WTC11 (cell line): ENCODE data around the gene RSPO1. TPM values are rescaled to one million over a fixed set of nuclear protein-coding genes. Genes with fewer than 3 reads are reported as not detected.

ENCODE experiments used
- ATAC-seq: fragments of 200-7000 bp; cut with Tn5 transposase; 2 replicates; pipeline ENCODE4 v1.10.0; 2021; ENCODE audit warnings: mild to moderate bottlenecking, moderate library complexity
- CTCF ChIA-PET: fragments of 300-600 bp; sonication (Branson Sonifier 250); formaldehyde crosslinking; loops from one replicate; lab custom pipeline; 2021; ENCODE audit warnings: antibody characterized with exemption; lab: Charles Lee
- POLR2A ChIA-PET: fragments of 350-600 bp; sonication (Branson Sonifier 250); formaldehyde crosslinking; loops from one replicate; lab custom pipeline; 2021; ENCODE audit warnings: antibody characterized with exemption; lab: Charles Lee
- DNase-seq: peaks from one replicate; pipeline ENCODE4 v3.0.0; 2021; ENCODE audit warnings: low spot score
- H3K27ac Mint-ChIP-seq: 2 replicates; pipeline ENCODE4 v1.8.0; 2021; ENCODE audit warnings: mixed read lengths
- H3K27me3 Mint-ChIP-seq: 2 replicates; pipeline ENCODE4 v1.8.0; 2021; ENCODE audit warnings: low read depth, mild to moderate bottlenecking, moderate library complexity, mixed read lengths
- H3K36me3 Mint-ChIP-seq: 2 replicates; pipeline ENCODE4 v1.8.0; 2021; ENCODE audit warnings: mixed read lengths
- H3K4me1 Mint-ChIP-seq: 2 replicates; pipeline ENCODE4 v1.8.0; 2022; ENCODE audit warnings: mixed read lengths
- H3K4me3 Mint-ChIP-seq: 2 replicates; pipeline ENCODE4 v1.8.0; 2021; ENCODE audit warnings: mild to moderate bottlenecking, moderate library complexity, mixed read lengths
- H3K9me3 Mint-ChIP-seq: 2 replicates; pipeline ENCODE4 v1.8.0; 2021; ENCODE audit warnings: mixed read lengths
- ATF6 ChIP-seq: sonication (generic); formaldehyde crosslinking; IDR thresholded peaks from 2 replicates; pipeline ENCODE4 v1.8.1; 2023; ENCODE audit warnings: mild to moderate bottlenecking, missing genetic modification reagents
- EMX1 ChIP-seq: fragments of 250-450 bp; sonication (Bioruptor Pico); IDR thresholded peaks from 2 replicates; pipeline ENCODE4 v1.8.0; 2021; ENCODE audit warnings: mild to moderate bottlenecking
- ESRRA ChIP-seq: sonication (generic); formaldehyde crosslinking; IDR thresholded peaks from 2 replicates; pipeline ENCODE4 v1.8.1; 2022; ENCODE audit warnings: mild to moderate bottlenecking, missing genetic modification reagents, borderline replicate concordance
- ETV6 ChIP-seq: sonication (generic); formaldehyde crosslinking; IDR thresholded peaks from 2 replicates; pipeline ENCODE4 v1.8.1; 2022; ENCODE audit warnings: mild to moderate bottlenecking, missing genetic modification reagents
- FOXJ3 ChIP-seq: sonication (generic); formaldehyde crosslinking; IDR thresholded peaks from 2 replicates; pipeline ENCODE4 v1.9.0; 2021; ENCODE audit warnings: missing genetic modification reagents, mild to moderate bottlenecking, borderline replicate concordance
- GTF2I ChIP-seq: fragments of 250-450 bp; sonication (Bioruptor Pico); conservative IDR thresholded peaks from 2 replicates; pipeline ENCODE4 v1.4.0; 2021; ENCODE audit warnings: mild to moderate bottlenecking
- IRF2 ChIP-seq: sonication (generic); formaldehyde crosslinking; IDR thresholded peaks from 2 replicates; pipeline ENCODE4 v1.8.0; 2022; ENCODE audit warnings: low read depth, missing genetic modification reagents, borderline replicate concordance
- NR1H2 ChIP-seq: sonication (generic); formaldehyde crosslinking; IDR thresholded peaks from 2 replicates; pipeline ENCODE4 v1.9.0; 2021; ENCODE audit warnings: mild to moderate bottlenecking, moderate library complexity, missing genetic modification reagents
- OVOL2 ChIP-seq: fragments of 250-450 bp; sonication (Bioruptor Pico); IDR thresholded peaks from 2 replicates; pipeline ENCODE4 v1.9.0; 2021; ENCODE audit warnings: mild to moderate bottlenecking, borderline replicate concordance
- PRDM15 ChIP-seq: sonication (generic); formaldehyde crosslinking; IDR thresholded peaks from 2 replicates; pipeline ENCODE4 v1.8.0; 2022; ENCODE audit warnings: missing genetic modification reagents
- RELA ChIP-seq: sonication (generic); formaldehyde crosslinking; IDR thresholded peaks from 2 replicates; pipeline ENCODE4 v1.8.1; 2022; ENCODE audit warnings: missing genetic modification reagents, mild to moderate bottlenecking, borderline replicate concordance
- SMAD3 ChIP-seq: sonication (generic); formaldehyde crosslinking; IDR thresholded peaks from 2 replicates; pipeline ENCODE4 v1.8.0; 2022; ENCODE audit warnings: missing genetic modification reagents, mild to moderate bottlenecking, borderline replicate concordance
- USF1 ChIP-seq: sonication (generic); formaldehyde crosslinking; IDR thresholded peaks from 2 replicates; pipeline ENCODE4 v1.8.0; 2022; ENCODE audit warnings: mild to moderate bottlenecking, missing genetic modification reagents
- ZNF416 ChIP-seq: fragments of 250-450 bp; sonication (Bioruptor Pico); IDR thresholded peaks from 2 replicates; pipeline ENCODE4 v1.9.0; 2021; ENCODE audit warnings: mild to moderate bottlenecking, inconsistent platforms
- total RNA-seq: library from RNA; stranded (reverse); gene quantifications from 3 replicates; pipeline ENCODE4 v1.2.3, GENCODE V29; 2021
- TF ChIP-seq, protein P1 (sequence below): sonication (generic); formaldehyde crosslinking; IDR thresholded peaks from 2 replicates; pipeline ENCODE4 v1.8.1; 2023; ENCODE audit warnings: mild to moderate bottlenecking, missing genetic modification reagents, moderate library complexity
- TF ChIP-seq, protein P2 (sequence below): sonication (generic); formaldehyde crosslinking; conservative IDR thresholded peaks from 2 replicates; pipeline ENCODE4 v1.8.1; 2023; ENCODE audit warnings: mild to moderate bottlenecking, low read depth, missing genetic modification reagents, moderate library complexity
- TF ChIP-seq, protein P3 (sequence below): sonication (generic); formaldehyde crosslinking; IDR thresholded peaks from 2 replicates; pipeline ENCODE4 v1.8.0; 2022; ENCODE audit warnings: mild to moderate bottlenecking, missing genetic modification reagents

Gene RSPO1
- total RNA-seq, 1 experiment from 2014 or later, result 0.13 TPM

DNA sequence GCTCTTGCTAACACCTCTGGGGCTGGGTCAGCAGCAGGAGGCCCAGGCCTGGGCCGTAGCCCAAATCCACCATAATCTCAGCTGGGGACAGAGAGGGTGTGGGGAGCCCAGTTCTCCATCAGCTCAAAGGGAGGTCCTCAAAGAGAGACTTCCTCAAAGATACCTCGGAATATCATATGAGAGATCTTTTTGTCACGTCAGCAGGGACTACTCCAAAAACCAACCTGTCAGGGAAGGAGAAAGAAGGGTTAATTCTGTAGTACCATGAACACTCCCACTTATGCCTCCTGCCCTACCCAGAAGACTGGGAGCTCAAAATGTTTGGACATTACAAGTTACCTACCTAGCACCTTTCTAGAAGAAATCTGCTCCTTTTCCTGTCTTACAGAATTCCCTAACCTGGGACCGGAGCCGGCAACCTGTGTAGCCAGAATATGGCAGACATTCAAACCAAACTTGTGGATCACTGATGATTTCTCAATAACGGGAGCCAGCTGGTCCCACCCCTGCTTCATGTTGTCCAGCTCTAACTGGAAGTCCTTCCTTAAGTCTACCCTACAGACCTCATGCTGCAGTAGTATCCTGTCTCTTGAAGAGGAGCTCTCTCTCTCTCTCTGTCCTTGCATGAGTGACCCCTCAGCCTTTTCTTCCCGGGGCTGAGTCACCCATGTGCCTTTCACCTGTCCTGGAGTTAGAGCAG lies 4.8 kb downstream of the RSPO1 start:
- Mint-ChIP-seq H3K4me3 (no peak overlapping the region), H3K27ac (no peak overlapping the region), H3K4me1 (peaks cover 8% of the 10 kb centered on the region), H3K36me3 (no peaks in the 10 kb centered on the region), H3K27me3 (peaks cover 5% of the 10 kb centered on the region), H3K9me3 (no peaks in the 10 kb centered on the region)
- ATAC-seq (no peak), DNase-seq (no peak)
- peak; percentile 71; the same call in 1 of the 2 replicates for TF ChIP-seq GTF2I (CRISPR knock-in tag)
- TF ChIP-seq USF1 (CRISPR knock-in tag), result no peak
- ChIA-PET CTCF (interaction anchor here (1.9 kb wide), 1 partner anchor 27 kb away, joined by 15 read pairs; no protein-coding TSS in a partner anchor), POLR2A (no interaction called here)

DNA sequence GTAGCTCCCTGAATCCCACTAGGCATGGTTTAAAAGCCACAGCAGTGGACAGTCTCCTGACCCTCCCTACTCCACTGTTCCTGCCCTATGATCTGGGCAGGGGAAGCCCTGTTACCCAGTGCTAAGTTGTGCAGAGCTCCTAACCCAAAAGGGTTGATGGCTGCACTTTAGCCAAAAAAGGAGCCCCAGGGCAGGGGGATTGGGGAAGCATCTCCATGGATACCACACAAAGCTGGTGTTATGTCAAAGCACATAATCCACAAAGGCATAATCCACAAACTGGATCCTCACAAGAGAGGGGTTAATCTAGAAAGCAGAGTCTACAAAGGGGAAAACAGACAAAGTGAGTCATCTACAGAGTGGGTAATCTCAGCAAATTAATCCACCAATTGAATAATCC lies 5.7 kb downstream of the RSPO1 start:
- peaks cover 8% of the 10 kb centered on the region for H3K4me1 Mint-ChIP-seq
- DNase-seq (no peak), ATAC-seq (no peak)
- CTCF ChIA-PET, result interaction anchor here (1.9 kb wide), 1 partner anchor 26 kb away, joined by 15 read pairs; no protein-coding TSS in a partner anchor
- H3K36me3 Mint-ChIP-seq, result no peaks in the 10 kb centered on the region
- peaks cover 11% of the 10 kb centered on the region for H3K27me3 Mint-ChIP-seq
- no peak overlapping the region for H3K27ac Mint-ChIP-seq
- no peaks in the 10 kb centered on the region for H3K9me3 Mint-ChIP-seq
- H3K4me3 Mint-ChIP-seq, result no peak overlapping the region
- TF ChIP-seq ETV6 (no peak), PRDM15 (no peak), NR1H2 (CRISPR knock-in tag) (no peak), OVOL2 (CRISPR knock-in tag) (no peak), IRF2 (CRISPR knock-in tag) (no peak), ESRRA (CRISPR knock-in tag) (no peak), EMX1 (CRISPR knock-in tag) (no peak), ZNF416 (CRISPR knock-in tag) (no peak)
- TF ChIP-seq, protein P1, sequence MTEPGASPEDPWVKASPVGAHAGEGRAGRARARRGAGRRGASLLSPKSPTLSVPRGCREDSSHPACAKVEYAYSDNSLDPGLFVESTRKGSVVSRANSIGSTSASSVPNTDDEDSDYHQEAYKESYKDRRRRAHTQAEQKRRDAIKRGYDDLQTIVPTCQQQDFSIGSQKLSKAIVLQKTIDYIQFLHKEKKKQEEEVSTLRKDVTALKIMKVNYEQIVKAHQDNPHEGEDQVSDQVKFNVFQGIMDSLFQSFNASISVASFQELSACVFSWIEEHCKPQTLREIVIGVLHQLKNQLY (CRISPR knock-in tag), result no peak
- TF ChIP-seq, protein P2, sequence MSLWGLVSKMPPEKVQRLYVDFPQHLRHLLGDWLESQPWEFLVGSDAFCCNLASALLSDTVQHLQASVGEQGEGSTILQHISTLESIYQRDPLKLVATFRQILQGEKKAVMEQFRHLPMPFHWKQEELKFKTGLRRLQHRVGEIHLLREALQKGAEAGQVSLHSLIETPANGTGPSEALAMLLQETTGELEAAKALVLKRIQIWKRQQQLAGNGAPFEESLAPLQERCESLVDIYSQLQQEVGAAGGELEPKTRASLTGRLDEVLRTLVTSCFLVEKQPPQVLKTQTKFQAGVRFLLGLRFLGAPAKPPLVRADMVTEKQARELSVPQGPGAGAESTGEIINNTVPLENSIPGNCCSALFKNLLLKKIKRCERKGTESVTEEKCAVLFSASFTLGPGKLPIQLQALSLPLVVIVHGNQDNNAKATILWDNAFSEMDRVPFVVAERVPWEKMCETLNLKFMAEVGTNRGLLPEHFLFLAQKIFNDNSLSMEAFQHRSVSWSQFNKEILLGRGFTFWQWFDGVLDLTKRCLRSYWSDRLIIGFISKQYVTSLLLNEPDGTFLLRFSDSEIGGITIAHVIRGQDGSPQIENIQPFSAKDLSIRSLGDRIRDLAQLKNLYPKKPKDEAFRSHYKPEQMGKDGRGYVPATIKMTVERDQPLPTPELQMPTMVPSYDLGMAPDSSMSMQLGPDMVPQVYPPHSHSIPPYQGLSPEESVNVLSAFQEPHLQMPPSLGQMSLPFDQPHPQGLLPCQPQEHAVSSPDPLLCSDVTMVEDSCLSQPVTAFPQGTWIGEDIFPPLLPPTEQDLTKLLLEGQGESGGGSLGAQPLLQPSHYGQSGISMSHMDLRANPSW (CRISPR knock-in tag), result no peak
- TF ChIP-seq, all 79 proteins: peak for 0
- POLR2A ChIA-PET, result no interaction called here

DNA sequence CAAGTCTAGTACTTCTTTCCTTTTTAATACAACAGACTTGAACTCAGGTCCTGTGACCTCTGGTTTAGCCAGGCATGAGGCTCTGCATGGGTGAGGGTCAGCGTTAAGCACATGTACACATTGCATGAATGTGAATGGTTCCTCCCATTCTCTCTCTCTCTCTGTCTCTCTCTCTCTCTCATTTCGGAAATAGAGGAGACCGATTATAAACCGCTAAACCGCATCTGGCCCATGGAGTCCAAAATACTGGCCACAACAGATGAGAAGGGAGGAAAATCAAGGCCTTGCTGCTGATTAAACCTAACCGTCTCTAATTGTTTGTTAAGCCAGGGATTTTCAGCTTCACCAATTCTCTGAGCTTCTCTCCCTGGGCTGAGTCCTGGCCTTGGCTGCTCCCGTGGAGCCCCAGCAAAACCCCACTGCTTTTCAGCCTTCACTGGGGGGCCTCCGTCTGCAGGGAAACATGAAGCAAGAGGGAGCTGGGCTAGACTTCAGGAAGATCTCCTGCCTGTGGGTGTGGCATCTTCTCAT lies 6.6 kb downstream of the RSPO1 start:
- H3K27ac Mint-ChIP-seq, result no peak overlapping the region
- H3K27me3 Mint-ChIP-seq, result peaks cover 14% of the 10 kb centered on the region

More for the DNA sequence above, 6.6 kb downstream of the RSPO1 start:
- DNase-seq, result no peak
- Mint-ChIP-seq H3K4me1 (peaks cover 4% of the 10 kb centered on the region), H3K9me3 (no peaks in the 10 kb centered on the region), H3K36me3 (no peaks in the 10 kb centered on the region), H3K4me3 (no peak overlapping the region)
- ChIA-PET POLR2A (no interaction called here), CTCF (interaction anchor here (0.6 kb wide), 1 partner anchor 27 kb away, joined by 3 read pairs; no protein-coding TSS in a partner anchor)
- ATAC-seq, result no peak
- TF ChIP-seq SMAD3 (no peak), FOXJ3 (no peak), ATF6 (CRISPR knock-in tag) (no peak), RELA (no peak), EMX1 (CRISPR knock-in tag) (no peak)
- TF ChIP-seq, protein P3, sequence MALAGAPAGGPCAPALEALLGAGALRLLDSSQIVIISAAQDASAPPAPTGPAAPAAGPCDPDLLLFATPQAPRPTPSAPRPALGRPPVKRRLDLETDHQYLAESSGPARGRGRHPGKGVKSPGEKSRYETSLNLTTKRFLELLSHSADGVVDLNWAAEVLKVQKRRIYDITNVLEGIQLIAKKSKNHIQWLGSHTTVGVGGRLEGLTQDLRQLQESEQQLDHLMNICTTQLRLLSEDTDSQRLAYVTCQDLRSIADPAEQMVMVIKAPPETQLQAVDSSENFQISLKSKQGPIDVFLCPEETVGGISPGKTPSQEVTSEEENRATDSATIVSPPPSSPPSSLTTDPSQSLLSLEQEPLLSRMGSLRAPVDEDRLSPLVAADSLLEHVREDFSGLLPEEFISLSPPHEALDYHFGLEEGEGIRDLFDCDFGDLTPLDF (CRISPR knock-in tag), result no peak
- TF ChIP-seq, all 79 proteins: peak for 0
